Heart left ventricle (tissue), 16 donors: ENCODE measurements around the gene CPB2. TPM values are rescaled to one million over a fixed set of nuclear protein-coding genes. Genes with fewer than 3 reads are reported as not detected.

Experiments
- ATAC-seq, 4 donors: fragments of 200-7000 bp; cut with Tn5 transposase; one replicate each; pipeline ENCODE4 v1.9.1; 2020 to 2022; ENCODE audit warnings: moderate library complexity in 4 of 4, mild to moderate bottlenecking in 3 of 4, moderate number of reproducible peaks in 1 of 4
- DNase-seq, 5 donors: peaks; one replicate each; pipeline ENCODE4 v3.0.0-alpha.2; 2020
- H3K27ac ChIP-seq, 12 donors: fragments of 200-600 bp; sonication (generic) in 4 of 12; one replicate each; pipeline versions ENCODE4 v1.5.0 to v1.8.0; 2016 to 2022; ENCODE audit warnings: mild to moderate bottlenecking in 2 of 12
- H3K27me3 ChIP-seq, 9 donors: fragments of 200-600 bp; sonication (generic) in 2 of 9; one replicate each; pipeline versions ENCODE4 v1.5.1 to v1.8.0; 2016 to 2022; ENCODE audit warnings: mild to moderate bottlenecking in 3 of 9
- H3K36me3 ChIP-seq, 9 donors: fragments of 200-600 bp; sonication (generic) in 2 of 9; one replicate each; pipeline versions ENCODE4 v1.5.0 to v1.8.0; 2018 to 2022; ENCODE audit warnings: mild to moderate bottlenecking in 2 of 9
- H3K4me1 ChIP-seq, 12 donors: fragments of 200-600 bp; sonication (generic) in 4 of 12; one replicate each; pipeline versions ENCODE4 v1.5.0 to v1.8.0; 2016 to 2022; ENCODE audit warnings: mild to moderate bottlenecking in 3 of 12
- H3K4me3 ChIP-seq, 12 donors: fragments of 200-600 bp; sonication (generic) in 4 of 12; one replicate each; pipeline versions ENCODE4 v1.5.0 to v1.8.0; 2017 to 2022; ENCODE audit warnings: mild to moderate bottlenecking in 9 of 12, moderate library complexity in 4 of 12
- H3K9me3 ChIP-seq, 12 donors: fragments of 200-600 bp; sonication (generic) in 4 of 12; one replicate each; pipeline versions ENCODE4 v1.5.0 to v1.8.0; 2016 to 2022; ENCODE audit warnings: mild to moderate bottlenecking in 1 of 12
- CTCF ChIP-seq, 12 donors: fragments of 200-600 bp; sonication (generic) in 4 of 12; IDR thresholded peaks; one replicate each; pipeline versions ENCODE4 v1.5.0 to v1.8.0; 2018 to 2022; ENCODE audit warnings: antibody characterized with exemption in 12 of 12, mild to moderate bottlenecking in 5 of 12
- POLR2A ChIP-seq, 2 donors: fragments of 450-650 bp; IDR thresholded peaks; one replicate each; pipeline ENCODE4 v1.6.1; 2017; ENCODE audit warnings: antibody characterized with exemption in 2 of 2, mild to moderate bottlenecking in 2 of 2, moderate library complexity in 2 of 2
- WGBS, 4 donors: extraction: QIAGEN DNeasy Blood & Tissue Kit in 2 of 4; methylation state at CpG; one replicate each; pipeline versions ENCODE4 v1.1.5 to v1.1.7; 2013 to 2018; 5-methylcytosine and 5-hydroxymethylcytosine counted together
- intact Hi-C, 10 donors: fragments of 100-400 bp; cut with DNase I; formaldehyde crosslinking; loops; one replicate each; pipeline versions ENCODE4 v1.11.1 to v1.14.2; 2022
- polyA plus RNA-seq, 2 donors: library from polyadenylated mRNA; stranded (reverse); fragments of 200-250 nt; gene quantifications; one replicate each; pipeline ENCODE4 v1.2.3, GENCODE V29; 2013
- total RNA-seq, 9 donors: library from RNA; depleted of rRNA in 2 of 9; stranded (reverse); fragments of >200 nt in 2 of 9; fragmentation: NEBNext Ultra II Directional in 3 of 9; extraction: Animal tissue kit (Norgen Biotek cat#: 25700) in 3 of 9; gene quantifications; one replicate each; pipeline versions ENCODE4 v1.1.0 to v1.2.4, GENCODE V29; 2016 to 2023
- donor health status: ischemic (EF 13 %, LVEDD 7.1; RV severe dilation, severe dysfunction).
- donor health status: healthy with polysubstance abuse.
- donor health status: DM: no; HTN: yes; CAD: no.
- donor health status: DM: no; HTN: no; CAD: no.
- donor health status: ischemic (EF 25% LVEDD 6.9; RV normal size, moderate dysfunction).
- donor health status: ischemic (EF 25% LVEDD 5.7; RV mildly dilated, moderate dysfunction).
- donor health status: healthy.
- donor health status: DM: yes; HTN: yes; CAD: no.
- donor health status: ischemic (EF 35%, LVEDD 5.7; RV mildly dilated, moderate dysfunction).
- donor health status: nonischemic (EF 11% LVEDD 7.7; RV severe dilation, severe dysfunction).
- donor health status: DM: yes; HTN: yes; CAD: no.
- donor health status: PGD.
- donor health status: ischemic (EF 29% LVEDD 5.4; RV normal size, mild dysfunction).
- donor health status: nonischemic (EF 23%, LVEDD 6.1; RV moderate dilation, normal function).

Gene CPB2
- total and polyA plus RNA-seq, 11 donors, result not detected

DNA sequence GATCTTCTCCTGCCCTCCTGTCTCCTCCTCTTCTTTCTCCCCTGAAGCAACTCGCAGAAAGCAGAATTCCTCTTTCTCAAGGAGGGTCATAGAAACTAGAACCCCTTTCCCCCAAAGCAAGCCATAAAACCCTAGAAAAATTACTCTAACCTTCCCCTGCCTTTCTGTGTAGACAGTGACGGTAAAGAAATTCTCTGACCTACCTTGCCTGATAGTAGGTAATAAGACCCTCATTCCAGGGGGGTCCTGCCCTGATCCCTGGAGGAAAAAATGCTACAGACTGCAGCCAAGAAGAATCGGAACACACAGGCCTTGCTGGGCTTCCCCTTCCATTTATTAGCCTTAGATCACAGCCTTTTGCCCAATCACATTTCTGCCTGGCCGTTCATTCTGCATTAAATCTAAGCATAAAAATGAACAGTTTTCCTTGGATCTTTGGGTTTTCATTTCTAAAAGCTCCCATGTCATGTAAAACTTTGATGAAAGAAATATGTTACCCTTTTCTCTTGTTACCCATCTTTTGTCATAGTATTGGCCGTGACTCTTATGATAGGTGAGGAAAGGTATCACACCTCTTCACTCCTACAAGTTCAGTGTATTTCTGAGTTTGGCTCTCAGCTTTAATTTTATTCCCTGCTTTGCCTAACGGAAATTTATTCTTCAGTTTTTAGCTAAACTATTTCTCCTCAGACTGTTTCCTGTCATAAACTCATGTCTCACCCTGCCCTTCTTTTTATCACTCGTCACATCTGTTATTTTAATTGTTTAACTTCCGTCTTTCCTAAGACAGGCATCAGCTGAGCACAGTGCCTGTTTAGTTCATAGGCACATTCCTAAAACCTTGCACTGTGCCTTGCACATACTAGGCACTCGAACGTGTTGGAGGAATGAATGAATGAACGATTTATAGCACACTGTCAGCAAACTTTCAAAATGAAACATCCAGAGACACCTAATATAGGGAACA is 20.4 kb upstream of the CPB2 start:
- no peak for DNase-seq
- H3K36me3 ChIP-seq, result peaks cover 0 to 42% (median 0%) of the 10 kb centered on the region in 9 donors
- peaks cover 0 to 24% (median 0%) of the 10 kb centered on the region in 12 donors for H3K4me1 ChIP-seq
- no peak overlapping the region for H3K27ac ChIP-seq
- H3K9me3 ChIP-seq, result no peaks in the 10 kb centered on the region
- intact Hi-C loops, result loop anchor here in 8 of 10 donors (5.0 to 10.0 kb wide), 8 partner anchors 73 to 503 kb away; partner anchors contain the start of gene ZC3H13 (in 1 of the 8)
- H3K27me3 ChIP-seq, result peaks cover 0 to 19% (median 0%) of the 10 kb centered on the region in 9 donors
- TF ChIP-seq CTCF (IDR thresholded peaks at IDR 0.05) (no peak), POLR2A (IDR thresholded peaks at IDR 0.05) (no peak)
- no peak overlapping the region for H3K4me3 ChIP-seq
- WGBS, 4 donors, result 50 to 54% (median 50%) methylated on average over 11 of the region's 11 CpGs
- ATAC-seq, result no peak

DNA sequence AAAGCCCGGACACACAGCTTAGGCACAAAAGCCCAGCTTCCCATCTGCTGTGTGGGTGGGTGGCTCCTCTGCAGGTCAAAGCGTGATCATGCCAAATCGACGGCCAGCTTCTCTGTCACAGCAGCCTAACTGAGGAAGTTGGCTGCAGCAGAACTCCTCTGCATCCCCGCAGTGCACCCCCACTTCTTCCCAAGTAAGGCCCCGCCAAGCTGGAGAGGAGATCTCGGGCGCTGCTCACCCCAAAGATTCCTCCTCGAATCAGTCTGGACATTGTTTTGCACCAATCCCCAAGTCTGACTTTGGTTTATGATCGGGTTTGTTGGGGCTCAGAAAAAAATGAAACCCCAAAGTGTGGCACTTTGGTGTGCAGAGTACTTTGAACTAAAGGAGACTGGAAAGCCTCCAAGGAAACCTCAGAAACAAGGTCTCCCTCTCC is 19.7 kb upstream of the CPB2 start:
- intact Hi-C loops, result loop anchor here in 8 of 10 donors (5.0 to 10.0 kb wide), 6 partner anchors 72 to 500 kb away; partner anchors contain the start of gene ZC3H13 (in 1 of the 8)
- peak in 1 of 5 donors; percentile 26 for DNase-seq

GRCh38 chr13:46122304-46122703 is 17.5 kb upstream of the CPB2 start:
- ATAC-seq, result no peak

More for the DNA sequence above, 19.7 kb upstream of the CPB2 start:
- 79 to 91% (median 88%) methylated on average over 10 of the region's 10 CpGs for WGBS, 4 donors
- H3K4me1 ChIP-seq, result peaks cover 0 to 24% (median 0%) of the 10 kb centered on the region in 12 donors
- peaks cover 0 to 12% (median 0%) of the 10 kb centered on the region in 9 donors for H3K27me3 ChIP-seq
- no peak overlapping the region for H3K27ac ChIP-seq
- TF ChIP-seq POLR2A (IDR thresholded peaks at IDR 0.05) (no peak), CTCF (IDR thresholded peaks at IDR 0.05) (no peak)
- H3K4me3 ChIP-seq, result no peak overlapping the region
- H3K36me3 ChIP-seq, result peaks cover 0 to 35% (median 0%) of the 10 kb centered on the region in 9 donors
- H3K9me3 ChIP-seq, result no peaks in the 10 kb centered on the region
- no peak for ATAC-seq

More at GRCh38 chr13:46122304-46122703, 17.5 kb upstream of the CPB2 start:
- Histone ChIP-seq H3K27ac (no peak overlapping the region), H3K4me3 (no peak overlapping the region), H3K36me3 (peaks cover 0 to 14% (median 0%) of the 10 kb centered on the region in 9 donors), H3K9me3 (no peaks in the 10 kb centered on the region), H3K27me3 (peaks cover 0 to under 1% (median 0%) of the 10 kb centered on the region in 9 donors), H3K4me1 (peaks cover 0 to 24% (median 0%) of the 10 kb centered on the region in 12 donors)
- WGBS, 4 donors, result 86 to 92% (median 90%) methylated on average over 7 of the region's 7 CpGs
- no peak for DNase-seq
- intact Hi-C loops, result loop anchor here in 8 of 10 donors (5.0 to 10.0 kb wide), 6 partner anchors 70 to 498 kb away; partner anchors contain the start of gene ZC3H13 (in 1 of the 8)
- TF ChIP-seq CTCF (IDR thresholded peaks at IDR 0.05), result no peak
- TF ChIP-seq POLR2A (IDR thresholded peaks at IDR 0.05), result no peak
